ENCODE measurements around the gene LAMC1. TPM values are rescaled to one million over a fixed set of nuclear protein-coding genes. Genes with fewer than 3 reads are reported as not detected.

The LAMC1 gene
- total and polyA plus RNA-seq, 10 of the 15 experiments (the other 5 are each of a cell fraction or from before 2014, with no cell fraction given): 4.6 to 51.4 (median 25.6) TPM

DNA sequence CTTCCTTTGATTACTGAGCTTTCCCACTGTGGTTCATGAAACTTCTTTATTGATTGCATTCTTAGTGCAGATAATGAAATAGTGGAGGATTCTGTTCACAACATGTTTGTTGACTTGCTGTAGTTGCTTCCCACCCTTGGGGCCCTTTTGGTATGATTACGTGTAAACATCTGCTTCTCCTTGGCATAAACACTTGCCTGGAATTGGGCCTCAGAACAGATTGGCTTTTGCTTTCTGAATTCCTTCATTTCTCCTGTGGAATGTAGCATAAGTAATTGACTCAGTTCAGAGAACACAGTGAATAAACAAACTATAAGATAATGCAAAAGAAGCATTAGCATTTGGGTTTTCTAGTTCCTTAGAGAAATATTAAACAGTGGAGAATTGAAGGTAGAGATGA, 103.3 kb downstream of the LAMC1 start (continued):
- no peak for TF ChIP-seq USF1 (IDR thresholded peaks at IDR 0.05; ENCODE audit: borderline replicate concordance, extremely low read length, insufficient read depth, low read depth, low read length)
- TF ChIP-seq ZBTB40 (IDR thresholded peaks at IDR 0.05; ENCODE audit: borderline replicate concordance): no peak
- TF ChIP-seq POLR2AphosphoS5 (IDR thresholded peaks at IDR 0.05; ENCODE audit: low read length): no peak
- TF ChIP-seq REST (IDR thresholded peaks at IDR 0.05; ENCODE audit: low read depth, low read length): no peak
- TF ChIP-seq, protein P1, sequence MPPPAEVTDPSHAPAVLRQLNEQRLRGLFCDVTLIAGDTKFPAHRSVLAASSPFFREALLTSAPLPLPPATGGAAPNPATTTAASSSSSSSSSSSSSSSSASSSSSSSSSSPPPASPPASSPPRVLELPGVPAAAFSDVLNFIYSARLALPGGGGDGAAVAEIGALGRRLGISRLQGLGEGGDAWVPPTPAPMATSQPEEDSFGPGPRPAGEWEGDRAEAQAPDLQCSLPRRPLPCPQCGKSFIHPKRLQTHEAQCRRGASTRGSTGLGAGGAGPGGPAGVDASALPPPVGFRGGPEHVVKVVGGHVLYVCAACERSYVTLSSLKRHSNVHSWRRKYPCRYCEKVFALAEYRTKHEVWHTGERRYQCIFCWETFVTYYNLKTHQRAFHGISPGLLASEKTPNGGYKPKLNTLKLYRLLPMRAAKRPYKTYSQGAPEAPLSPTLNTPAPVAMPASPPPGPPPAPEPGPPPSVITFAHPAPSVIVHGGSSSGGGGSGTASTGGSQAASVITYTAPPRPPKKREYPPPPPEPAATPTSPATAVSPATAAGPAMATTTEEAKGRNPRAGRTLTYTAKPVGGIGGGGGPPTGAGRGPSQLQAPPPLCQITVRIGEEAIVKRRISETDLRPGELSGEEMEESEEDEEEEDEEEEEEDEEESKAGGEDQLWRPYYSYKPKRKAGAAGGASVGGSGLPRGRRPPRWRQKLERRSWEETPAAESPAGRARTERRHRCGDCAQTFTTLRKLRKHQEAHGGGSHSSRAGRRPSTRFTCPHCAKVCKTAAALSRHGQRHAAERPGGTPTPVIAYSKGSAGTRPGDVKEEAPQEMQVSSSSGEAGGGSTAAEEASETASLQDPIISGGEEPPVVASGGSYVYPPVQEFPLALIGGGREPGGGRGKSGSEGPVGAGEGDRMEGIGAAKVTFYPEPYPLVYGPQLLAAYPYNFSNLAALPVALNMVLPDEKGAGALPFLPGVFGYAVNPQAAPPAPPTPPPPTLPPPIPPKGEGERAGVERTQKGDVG (CRISPR knock-in tag; IDR thresholded peaks at IDR 0.05): no peak
